AG04449 (cell line): Measurements from ENCODE around the gene STAMBPL1.

Source experiments
- CTCF ChIA-PET: fragments of 350-600 bp; formaldehyde crosslinking; extraction: SDS; loops from one replicate; lab custom pipeline; 2021; ENCODE audit warnings: antibody characterized with exemption; lab: Yijun Ruan, JAX
- POLR2A ChIA-PET: fragments of 400-600, 350-600 bp; formaldehyde crosslinking; extraction: SDS; loops from one replicate; lab custom pipeline; 2020; ENCODE audit warnings: antibody characterized with exemption, inconsistent platforms; lab: Yijun Ruan, JAX
- DNase-seq: peaks from one replicate; pipeline ENCODE4 v3.0.0-alpha.2; 2010; ENCODE audit warnings: low read depth, low spot score
- H3K4me3 ChIP-seq: 2 replicates; pipeline ENCODE4 v1.5.1; 2011; ENCODE audit warnings: low read depth, mild to moderate bottlenecking, control low read depth, low read length
- CTCF ChIP-seq: IDR thresholded peaks from one replicate; pipeline ENCODE4 v1.5.1; 2011; ENCODE audit warnings: mild to moderate bottlenecking, moderate library complexity, low read length, control low read depth, inconsistent platforms; ENCODE audit not compliant: insufficient read depth; ENCODE audit errors: missing control alignments

The STAMBPL1 gene

GRCh38 chr10:88879534-88880281 is at the start of gene STAMBPL1:
TSS of gene STAMBPL1 (plus strand) at chr10:88880245. CDS start at chr10:88901709, 21,464 bp downstream.
- ChIA-PET CTCF (interaction anchor here (0.6 to 1.9 kb wide), 6 partner anchors 9 to 54 kb away, joined by 3 to 8 read pairs (median 4); no protein-coding TSS in a partner anchor), POLR2A (interaction anchor here (0.7 kb wide), 1 partner anchor 92 kb away, joined by 3 read pairs; no protein-coding TSS in a partner anchor)
- no peak for TF ChIP-seq CTCF
- no peak for DNase-seq
- H3K4me3 ChIP-seq = peak within 1 kb of the TSS; percentile 77

DNA sequence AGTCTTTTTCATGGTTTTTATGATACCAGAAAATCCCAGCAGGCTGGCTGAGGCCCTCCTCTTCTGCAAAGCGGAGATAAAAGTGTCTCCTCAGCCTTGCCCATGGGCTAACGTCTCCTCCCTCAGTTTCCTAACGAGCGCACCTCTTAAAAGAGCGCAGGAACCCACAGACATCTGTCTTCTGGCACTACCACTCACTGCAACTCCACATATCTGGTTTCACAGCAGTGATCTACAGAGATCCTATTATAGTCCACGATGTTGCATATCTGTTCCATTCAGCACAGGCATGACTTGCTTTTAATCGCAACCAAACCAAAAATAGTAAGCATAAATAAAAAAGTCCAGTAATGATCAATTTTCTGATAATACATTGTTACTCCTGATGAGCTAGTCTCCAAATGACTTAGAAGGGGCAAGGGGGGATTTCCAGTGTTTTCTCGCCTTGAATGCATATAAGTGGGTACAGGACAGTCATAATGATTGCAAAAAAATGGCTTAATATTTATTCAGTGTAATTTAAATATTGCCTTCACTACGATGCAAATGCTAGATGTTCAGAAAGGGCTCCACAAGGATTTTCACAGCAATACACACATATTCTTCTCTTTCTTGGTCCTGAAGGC is 49.3 kb upstream of the STAMBPL1 start:
- H3K4me3 ChIP-seq = no peak overlapping the region
- ChIA-PET POLR2A (no interaction called here), CTCF (interaction anchor here (1.2 to 27.7 kb wide), 4 partner anchors 15 to 266 kb away, joined by 5 to 1009 read pairs (median 56); partner anchors contain the start of gene RNLS)
- no peak for TF ChIP-seq CTCF
- no peak for DNase-seq

- TF ChIP-seq CTCF = no peak
- no peak overlapping the region for H3K4me3 ChIP-seq
- ChIA-PET CTCF (interaction anchor here (1.2 to 27.7 kb wide), 7 partner anchors 7 to 267 kb away, joined by 3 to 1009 read pairs (median 8); partner anchors contain the start of gene RNLS), POLR2A (no interaction called here)
- DNase-seq = no peak
Measured at GRCh38 chr10:88831709-88832108, 48.3 kb upstream of the STAMBPL1 start.

DNA sequence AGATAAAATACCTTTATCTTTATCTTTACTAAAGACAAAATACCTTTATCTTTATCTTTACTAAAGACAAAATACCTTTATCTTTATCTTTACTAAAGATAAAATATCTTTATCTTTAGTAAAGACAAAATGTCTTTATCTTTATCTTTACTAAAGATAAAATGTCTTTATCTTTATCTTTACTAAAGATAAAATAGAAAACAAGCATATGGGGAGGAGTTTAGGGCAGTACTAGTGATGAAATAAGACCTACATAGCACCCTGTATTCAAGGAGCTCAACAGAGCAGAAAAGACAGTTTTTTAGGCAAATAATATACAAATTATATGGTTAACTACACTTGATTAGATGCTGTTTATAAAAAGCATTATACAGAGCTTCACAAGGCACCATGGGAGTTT is 47.7 kb upstream of the STAMBPL1 start:
- no peak overlapping the region for H3K4me3 ChIP-seq
- DNase-seq = no peak
- ChIA-PET POLR2A (no interaction called here), CTCF (interaction anchor here (0.9 to 27.7 kb wide), 7 partner anchors 8 to 267 kb away, joined by 3 to 1009 read pairs (median 5); no protein-coding TSS in a partner anchor)
- no peak for TF ChIP-seq CTCF

GRCh38 chr10:88833156-88833555 is 46.9 kb upstream of the STAMBPL1 start:
- POLR2A ChIA-PET = no interaction called here

More at GRCh38 chr10:88833156-88833555, 46.9 kb upstream of the STAMBPL1 start:
- no peak for DNase-seq
- CTCF ChIA-PET = interaction anchor here (0.9 to 27.7 kb wide), 8 partner anchors 9 to 268 kb away, joined by 3 to 1009 read pairs (median 76); no protein-coding TSS in a partner anchor
- no peak overlapping the region for H3K4me3 ChIP-seq
- no peak for TF ChIP-seq CTCF
